IPS-15b (cell line): Measurements from ENCODE around the gene IVD.

Source experiments
- H3K27me3 ChIP-seq: one replicate; pipeline ENCODE4 v1.6.1; 2013; ENCODE audit warnings: low read length; ENCODE audit not compliant: control insufficient read depth, insufficient read depth
- H3K36me3 ChIP-seq: one replicate; pipeline ENCODE4 v1.6.1; 2013; ENCODE audit warnings: low read length; ENCODE audit not compliant: control insufficient read depth, insufficient read depth
- H3K4me1 ChIP-seq: one replicate; pipeline ENCODE4 v1.6.1; 2013; ENCODE audit warnings: mild to moderate bottlenecking, low read length; ENCODE audit not compliant: control insufficient read depth, insufficient read depth
- H3K4me3 ChIP-seq: one replicate; pipeline ENCODE4 v1.5.1; 2013; ENCODE audit warnings: low read depth, low read length
- H3K9ac ChIP-seq: one replicate; pipeline ENCODE4 v1.6.1; 2013; ENCODE audit warnings: low read depth, mild to moderate bottlenecking, low read length
- H3K9me3 ChIP-seq: one replicate; pipeline ENCODE4 v1.6.1; 2013; ENCODE audit warnings: mild to moderate bottlenecking, low read length; ENCODE audit not compliant: control insufficient read depth, insufficient read depth

IVD gene

DNA sequence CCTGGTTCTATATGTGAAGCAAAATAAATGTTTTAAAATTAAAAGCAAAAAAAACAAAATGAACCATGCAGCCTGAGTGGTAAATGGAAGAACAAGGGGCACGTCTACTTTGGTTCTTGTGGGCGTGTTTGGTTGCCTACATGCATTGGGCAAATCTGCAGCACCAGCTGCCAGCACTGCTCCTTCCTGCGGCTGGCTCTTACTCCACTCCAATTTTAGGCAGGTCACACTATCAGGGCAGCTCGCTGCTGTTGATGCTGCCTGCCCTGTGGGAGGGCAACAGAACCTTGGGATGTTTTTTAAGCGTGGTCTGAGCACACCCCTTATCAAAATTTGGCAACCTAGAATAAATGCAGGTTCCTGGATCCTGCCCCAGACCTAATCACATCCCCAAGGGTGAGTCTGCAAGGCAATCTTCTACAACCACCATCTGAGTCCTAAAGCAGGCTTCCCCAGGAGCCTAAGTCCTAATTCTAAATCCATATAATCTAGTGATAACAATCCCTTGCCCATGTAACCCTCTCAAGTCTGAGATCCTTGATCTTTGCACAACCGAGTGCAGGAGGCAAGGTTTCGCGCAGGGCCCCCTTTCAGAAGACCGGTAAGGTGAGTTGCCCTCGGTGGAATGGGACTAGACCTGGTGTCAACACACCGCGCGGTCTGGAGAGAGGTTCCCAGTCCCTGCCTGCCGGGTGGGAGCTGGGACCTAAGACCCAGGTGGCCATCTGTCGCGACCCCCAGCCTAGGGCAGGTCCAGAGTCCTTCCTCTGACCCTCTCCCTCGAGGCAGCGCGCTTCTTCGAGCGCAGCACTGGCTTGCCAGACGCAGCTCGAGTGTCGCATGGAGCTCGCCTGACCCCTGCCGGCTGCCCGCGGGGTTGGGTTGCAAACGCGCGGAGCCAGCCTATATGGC lies 15.9 kb downstream of the IVD start:
- Histone ChIP-seq H3K4me1 (peaks cover 7% of the 10 kb centered on the region), H3K36me3 (peaks cover 9% of the 10 kb centered on the region), H3K9me3 (no peaks in the 10 kb centered on the region), H3K27me3 (no peaks in the 10 kb centered on the region), H3K4me3 (peak overlapping the region; percentile 46), H3K9ac (no peak overlapping the region)

- peaks cover 7% of the 10 kb centered on the region for H3K4me1 ChIP-seq
- no peaks in the 10 kb centered on the region for H3K9me3 ChIP-seq
- no peak overlapping the region for H3K4me3 ChIP-seq
- H3K27me3 ChIP-seq = no peaks in the 10 kb centered on the region
- no peak overlapping the region for H3K9ac ChIP-seq
- peaks cover 3% of the 10 kb centered on the region for H3K36me3 ChIP-seq
These were observed 19.0 kb downstream of the IVD start for GRCh38 chr15:40424483-40425115.

DNA sequence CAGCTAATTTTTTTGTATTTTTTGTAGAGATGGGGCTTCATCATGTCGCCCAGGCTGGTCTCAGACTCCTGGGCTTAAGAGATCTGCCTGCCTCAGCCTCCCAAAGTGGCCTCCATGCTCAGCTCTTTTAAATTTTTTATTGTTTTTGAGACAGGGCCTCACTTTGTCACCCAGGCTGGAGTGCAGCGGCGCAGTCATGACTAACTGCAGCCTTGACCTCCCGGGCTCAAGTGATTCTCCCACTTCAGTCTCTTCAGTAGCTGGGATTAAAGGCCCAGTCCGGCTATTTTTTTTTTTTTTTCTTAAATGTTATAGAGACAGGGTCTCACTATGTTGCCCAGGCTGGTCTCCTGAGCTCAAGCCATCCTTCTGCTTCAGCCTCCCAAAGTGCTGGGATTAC lies 20.1 kb downstream of the IVD start:
- Histone ChIP-seq H3K4me1 (peaks cover 10% of the 10 kb centered on the region), H3K9me3 (no peaks in the 10 kb centered on the region), H3K4me3 (no peak overlapping the region), H3K27me3 (no peaks in the 10 kb centered on the region), H3K36me3 (peaks cover 3% of the 10 kb centered on the region), H3K9ac (no peak overlapping the region)

DNA sequence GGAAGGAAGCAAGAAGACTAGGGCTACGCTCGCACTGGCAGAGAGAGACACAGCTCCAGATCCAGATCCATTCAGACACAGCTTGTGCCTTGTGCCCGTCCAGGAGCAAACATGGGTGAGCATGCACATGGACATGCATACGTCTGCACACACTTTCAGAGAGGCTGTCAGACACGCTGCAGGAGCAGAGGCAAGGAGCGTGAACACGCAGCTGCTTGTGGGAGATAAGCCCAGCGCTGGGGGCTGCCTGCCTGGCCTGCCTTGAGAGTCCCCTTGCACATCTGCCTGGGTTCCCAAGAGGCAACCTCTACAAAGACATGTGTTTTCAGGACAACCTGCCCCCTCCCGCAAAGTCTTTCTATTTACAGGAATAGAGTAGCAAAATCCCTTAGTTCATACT lies 21.6 kb downstream of the IVD start:
- Histone ChIP-seq H3K27me3 (no peaks in the 10 kb centered on the region), H3K9ac (no peak overlapping the region), H3K4me3 (no peak overlapping the region), H3K4me1 (peaks cover 3% of the 10 kb centered on the region), H3K9me3 (no peaks in the 10 kb centered on the region), H3K36me3 (peaks cover 3% of the 10 kb centered on the region)

DNA sequence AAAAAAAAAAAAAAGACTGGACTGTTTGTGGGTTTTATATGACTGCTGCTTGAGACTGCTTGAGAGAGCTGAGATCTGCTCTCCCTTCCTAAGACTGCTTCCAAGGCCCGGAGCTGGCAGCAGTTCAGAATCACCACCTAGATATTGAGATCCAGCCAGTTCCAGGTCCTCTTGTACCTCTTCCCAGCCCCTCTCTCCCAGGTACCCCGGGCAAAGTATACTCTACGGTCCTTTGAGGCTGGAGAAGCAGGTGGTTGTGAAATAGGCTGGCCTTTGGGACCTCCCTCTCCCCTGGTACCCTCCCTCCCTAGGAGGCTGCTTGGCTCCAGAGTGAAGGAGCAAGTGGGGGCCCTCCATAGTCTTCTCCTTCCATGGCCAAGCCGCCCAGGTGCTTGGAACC lies 22.6 kb downstream of the IVD start:
- no peaks in the 10 kb centered on the region for H3K9me3 ChIP-seq
- H3K4me1 ChIP-seq = peaks cover 3% of the 10 kb centered on the region
- H3K9ac ChIP-seq = no peak overlapping the region
- H3K4me3 ChIP-seq = no peak overlapping the region
- peaks cover 1% of the 10 kb centered on the region for H3K27me3 ChIP-seq
- peaks cover 3% of the 10 kb centered on the region for H3K36me3 ChIP-seq

DNA sequence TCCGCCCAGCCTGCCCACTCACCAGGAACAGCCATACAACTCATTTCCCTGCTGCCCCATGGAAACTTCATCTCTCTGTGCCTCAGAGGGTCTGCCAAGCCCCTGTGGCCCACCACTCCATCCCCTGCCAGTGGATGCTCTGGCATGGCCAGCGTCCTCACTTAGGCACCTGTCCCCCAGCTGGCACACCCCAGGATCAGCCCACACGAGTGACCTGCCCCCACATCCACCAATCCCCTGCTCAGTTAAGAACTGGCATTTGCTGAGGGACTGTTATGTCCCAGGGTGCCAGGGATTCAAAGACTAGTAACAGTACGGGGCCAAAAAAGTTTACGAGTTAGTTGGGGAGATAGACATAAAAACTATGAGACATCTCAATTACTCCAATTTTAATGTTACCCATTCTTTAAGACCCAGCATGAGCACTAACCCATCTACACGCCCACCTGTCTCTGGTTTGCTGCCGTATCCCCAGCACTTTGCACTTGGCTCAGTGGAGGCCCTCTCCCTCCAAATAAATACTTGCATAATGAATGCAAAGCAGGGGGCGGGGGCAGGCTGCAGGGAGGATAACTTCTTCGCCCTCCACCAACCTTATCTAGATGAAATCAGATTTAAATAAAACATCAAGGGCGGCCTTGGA lies 23.6 kb downstream of the IVD start:
- peaks cover 3% of the 10 kb centered on the region for H3K36me3 ChIP-seq
- no peak overlapping the region for H3K4me3 ChIP-seq
- peaks cover 11% of the 10 kb centered on the region for H3K27me3 ChIP-seq
- H3K9ac ChIP-seq = no peak overlapping the region
- peaks cover 3% of the 10 kb centered on the region for H3K4me1 ChIP-seq
- no peaks in the 10 kb centered on the region for H3K9me3 ChIP-seq

- no peaks in the 10 kb centered on the region for H3K9me3 ChIP-seq
- H3K9ac ChIP-seq = no peak overlapping the region
- peaks cover 3% of the 10 kb centered on the region for H3K36me3 ChIP-seq
- peaks cover 23% of the 10 kb centered on the region for H3K27me3 ChIP-seq
- peaks cover 3% of the 10 kb centered on the region for H3K4me1 ChIP-seq
- H3K4me3 ChIP-seq = no peak overlapping the region
These were observed 24.7 kb downstream of the IVD start for GRCh38 chr15:40430271-40430805.

DNA sequence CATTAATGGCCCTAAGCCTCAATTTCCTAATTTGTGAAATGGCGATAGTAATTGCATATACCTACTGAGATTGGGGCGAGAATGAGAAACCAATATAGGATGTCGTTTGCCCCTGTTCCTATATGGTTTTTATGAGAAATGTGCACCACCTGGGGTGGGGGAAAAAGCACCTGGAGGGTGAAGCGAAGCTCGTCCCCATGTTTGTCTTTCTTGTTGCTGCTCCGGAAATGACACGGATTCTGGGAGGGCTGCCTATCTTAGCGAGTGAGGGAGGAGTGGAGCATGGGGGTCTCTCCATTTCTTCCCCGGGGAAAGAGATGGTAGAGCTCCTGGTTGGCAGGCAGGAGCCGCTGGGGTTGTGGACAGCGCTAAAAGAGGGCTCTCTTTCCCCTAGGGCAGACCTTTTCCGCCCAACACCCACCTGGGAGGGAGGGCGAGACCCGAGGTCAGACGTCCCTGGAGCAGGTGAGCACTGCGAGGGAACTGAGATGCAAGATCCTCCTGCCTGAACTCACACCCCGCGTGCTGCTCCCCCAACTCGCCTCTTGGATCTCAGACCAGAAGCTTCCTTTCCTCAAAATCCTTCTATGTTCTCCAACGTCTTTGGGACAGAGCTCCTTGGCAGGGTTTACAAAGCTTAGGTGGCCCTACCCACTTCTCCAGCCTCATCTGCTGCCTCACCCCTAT lies 29.6 kb downstream of the IVD start:
- Histone ChIP-seq H3K9me3 (no peaks in the 10 kb centered on the region), H3K4me1 (peaks cover 16% of the 10 kb centered on the region), H3K36me3 (no peaks in the 10 kb centered on the region), H3K27me3 (peaks cover 33% of the 10 kb centered on the region), H3K4me3 (peak overlapping the region; percentile 96), H3K9ac (no peak overlapping the region)

- Histone ChIP-seq H3K9ac (peak overlapping the region; percentile 8), H3K36me3 (no peaks in the 10 kb centered on the region), H3K27me3 (peaks cover 33% of the 10 kb centered on the region), H3K4me1 (peaks cover 14% of the 10 kb centered on the region), H3K9me3 (no peaks in the 10 kb centered on the region), H3K4me3 (peak overlapping the region; percentile 96)
These were observed 30.1 kb downstream of the IVD start for GRCh38 chr15:40435710-40436089.

GRCh38 chr15:40436116-40436891 lies 30.7 kb downstream of the IVD start:
- Histone ChIP-seq H3K9ac (peak overlapping the region; percentile 8), H3K4me3 (peak overlapping the region; percentile 96), H3K9me3 (no peaks in the 10 kb centered on the region), H3K27me3 (peaks cover 33% of the 10 kb centered on the region), H3K36me3 (no peaks in the 10 kb centered on the region), H3K4me1 (peaks cover 14% of the 10 kb centered on the region)
